Caco-2 (cell line): Measurements from ENCODE around the gene RYK. TPM values are rescaled to one million over a fixed set of nuclear protein-coding genes. Genes with fewer than 3 reads are reported as not detected.
A peak's percentile ranks its signal among the peaks of the same experiment; 100 is the strongest.

Experiments used
- BruUV-seq: library from RNA; stranded (reverse); fragments of 400-500 nt; replicated peaks from 2 replicates; lab custom pipeline; 2021; lab: Mats Ljungman, UMichigan
- CTCF ChIA-PET: fragments of 300-600 bp; sonication (Branson Sonifier 250); formaldehyde crosslinking; loops from one replicate; lab custom pipeline; 2022; ENCODE audit warnings: antibody characterized with exemption; lab: Charles Lee
- POLR2A ChIA-PET: fragments of 300-600 bp; sonication (Branson Sonifier 250); formaldehyde crosslinking; loops from one replicate; lab custom pipeline; 2022; ENCODE audit warnings: antibody characterized with exemption; lab: Charles Lee
- DNase-seq, 2 experiments: peaks; one replicate each; pipeline versions ENCODE4 v3.0.0 to v3.0.0-alpha.2; 2020 to 2022
- H3K27me3 ChIP-seq: replicated peaks from 2 replicates; pipeline ENCODE4 v1.6.0; 2011; ENCODE audit warnings: low read length; ENCODE audit not compliant: control insufficient read depth, insufficient read depth
- H3K36me3 ChIP-seq: 2 replicates; pipeline ENCODE4 v1.5.1; 2011; ENCODE audit warnings: low read length; ENCODE audit not compliant: control insufficient read depth, insufficient read depth
- H3K4me1 ChIP-seq: fragments of 250-450 bp; sonication (Bioruptor Pico); 2 replicates; pipeline ENCODE4 v1.5.1; 2020; ENCODE audit warnings: mild to moderate bottlenecking
- H3K4me3 ChIP-seq: 2 replicates; pipeline ENCODE4 v1.5.1; 2011; ENCODE audit warnings: low read depth, mild to moderate bottlenecking, control low read depth, low read length
- H3K9me3 ChIP-seq: fragments of 250-450 bp; sonication (Bioruptor Pico); 2 replicates; pipeline ENCODE4 v1.5.1; 2020; ENCODE audit warnings: mild to moderate bottlenecking, moderate library complexity
- H3K27ac Mint-ChIP-seq: one replicate; pipeline ENCODE4 v1.8.0; 2022; ENCODE audit warnings: mixed read lengths; ENCODE audit not compliant: unreplicated experiment
- H3K27me3 Mint-ChIP-seq: one replicate; pipeline ENCODE4 v1.8.0; 2022; ENCODE audit warnings: mixed read lengths; ENCODE audit not compliant: insufficient read depth, unreplicated experiment
- H3K36me3 Mint-ChIP-seq: one replicate; pipeline ENCODE4 v1.8.0; 2022; ENCODE audit warnings: mild to moderate bottlenecking, mixed read lengths; ENCODE audit not compliant: insufficient read depth, unreplicated experiment
- H3K4me1 Mint-ChIP-seq: one replicate; pipeline ENCODE4 v1.8.0; 2022; ENCODE audit warnings: low read depth, mixed read lengths; ENCODE audit not compliant: unreplicated experiment
- H3K4me3 Mint-ChIP-seq: one replicate; pipeline ENCODE4 v1.8.0; 2022; ENCODE audit warnings: mild to moderate bottlenecking, moderate library complexity, mixed read lengths; ENCODE audit not compliant: unreplicated experiment
- H3K9me3 Mint-ChIP-seq: one replicate; pipeline ENCODE4 v1.8.0; 2022; ENCODE audit warnings: mixed read lengths; ENCODE audit not compliant: unreplicated experiment
- CTCF ChIP-seq, 2 experiments: fragments of 200-600 bp in 1 of 2; IDR thresholded peaks; 1 replicate in 1 of 2; 2 replicates in 1 of 2; pipeline versions ENCODE4 v1.5.1 to v1.8.0; 2011 to 2022; ENCODE audit warnings: antibody characterized with exemption in 1 of 2, control low read depth in 1 of 2, inconsistent platforms in 1 of 2, low read depth in 1 of 2, low read length in 1 of 2, mild to moderate bottlenecking in 1 of 2, moderate library complexity in 1 of 2; ENCODE audit not compliant: insufficient read depth in 1 of 2, severe bottlenecking in 1 of 2, unreplicated experiment in 1 of 2
- intact Hi-C: fragments of 100-400 bp; cut with micrococcal nuclease; formaldehyde crosslinking; loops from one replicate; pipeline ENCODE4 v1.10.0; 2022; ENCODE audit not compliant: unreplicated experiment
- total RNA-seq: library from RNA; stranded (reverse); gene quantifications from 2 replicates; pipeline ENCODE4 v1.2.3, GENCODE V29; 2022

Gene RYK
- total RNA-seq, 1 experiment from 2014 or later, result 102 TPM

- no peaks in the 10 kb centered on the region for H3K27me3 Mint-ChIP-seq
- Histone ChIP-seq H3K4me3 (no peak overlapping the region), H3K36me3 (no peaks in the 10 kb centered on the region), H3K27me3 (no peaks in the 10 kb centered on the region), H3K9me3 (no peaks in the 10 kb centered on the region), H3K4me1 (peaks cover 14% of the 10 kb centered on the region)
- no peak for DNase-seq
- POLR2A ChIA-PET, result no interaction called here
- H3K9me3 Mint-ChIP-seq, result no peaks in the 10 kb centered on the region
- intact Hi-C loops, result no loop called here
- no peaks in the 10 kb centered on the region for H3K36me3 Mint-ChIP-seq
- BruUV-seq, result no TSS peak
- peak overlapping the region; percentile 36 for H3K27ac Mint-ChIP-seq
- no peak for TF ChIP-seq CTCF (IDR thresholded peaks at IDR 0.05; ENCODE audit: insufficient read depth in 1 of 2, low read depth in 1 of 2, low read length in 1 of 2, severe bottlenecking in 1 of 2, unreplicated experiment in 1 of 2)
- H3K4me1 Mint-ChIP-seq, result peaks cover 28% of the 10 kb centered on the region
- H3K4me3 Mint-ChIP-seq, result no peak overlapping the region
- CTCF ChIA-PET, result no interaction called here
Measured at GRCh38 chr3:134231131-134231530, 19.5 kb downstream of the RYK start.

- no peaks in the 10 kb centered on the region for H3K27me3 ChIP-seq
- Mint-ChIP-seq H3K9me3 (no peaks in the 10 kb centered on the region), H3K4me3 (no peak overlapping the region), H3K4me1 (peaks cover 20% of the 10 kb centered on the region), H3K36me3 (no peaks in the 10 kb centered on the region), H3K27me3 (no peaks in the 10 kb centered on the region), H3K27ac (no peak overlapping the region)
- intact Hi-C loops, result no loop called here
- H3K4me1 ChIP-seq, result peaks cover 6% of the 10 kb centered on the region; the same call in 1 of the 2 replicates
- BruUV-seq, result no TSS peak
- CTCF ChIA-PET, result no interaction called here
- no peak overlapping the region for H3K4me3 ChIP-seq
- TF ChIP-seq CTCF (IDR thresholded peaks at IDR 0.05; ENCODE audit: insufficient read depth in 1 of 2, low read depth in 1 of 2, low read length in 1 of 2, severe bottlenecking in 1 of 2, unreplicated experiment in 1 of 2), result no peak
- H3K36me3 ChIP-seq, result no peaks in the 10 kb centered on the region
- no peak for DNase-seq
- H3K9me3 ChIP-seq, result no peaks in the 10 kb centered on the region
- POLR2A ChIA-PET, result no interaction called here
Measured at GRCh38 chr3:134229038-134229437, 21.6 kb downstream of the RYK start.

DNA sequence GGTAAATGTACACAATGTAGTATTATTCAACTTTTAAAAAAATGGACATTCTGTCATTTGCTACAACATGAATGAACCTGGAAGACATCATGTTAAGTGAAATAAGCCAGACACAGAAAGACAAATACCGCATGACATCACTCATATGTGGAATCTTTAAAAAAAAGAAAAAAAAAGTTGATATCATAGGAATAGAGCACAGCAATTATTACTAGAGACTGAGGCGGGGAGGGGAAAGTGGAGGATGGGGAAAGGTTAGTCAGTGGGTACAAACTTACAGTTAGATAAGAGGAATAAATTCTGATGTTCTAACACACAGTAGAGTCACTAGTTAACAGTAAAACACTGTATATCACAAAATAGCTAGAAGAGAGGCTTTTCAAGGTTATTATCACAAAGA, 22.2 kb downstream of the RYK start:
- no peak for TF ChIP-seq CTCF (IDR thresholded peaks at IDR 0.05; ENCODE audit: insufficient read depth in 1 of 2, low read depth in 1 of 2, low read length in 1 of 2, severe bottlenecking in 1 of 2, unreplicated experiment in 1 of 2)
- Histone ChIP-seq H3K36me3 (no peaks in the 10 kb centered on the region), H3K4me3 (no peak overlapping the region), H3K4me1 (peaks cover 6% of the 10 kb centered on the region; the same call in 1 of the 2 replicates), H3K9me3 (no peaks in the 10 kb centered on the region), H3K27me3 (no peaks in the 10 kb centered on the region)
- Mint-ChIP-seq H3K27ac (no peak overlapping the region), H3K9me3 (no peaks in the 10 kb centered on the region), H3K27me3 (no peaks in the 10 kb centered on the region), H3K4me3 (no peak overlapping the region), H3K36me3 (no peaks in the 10 kb centered on the region), H3K4me1 (peaks cover 20% of the 10 kb centered on the region)
- BruUV-seq, result no TSS peak
- POLR2A ChIA-PET, result no interaction called here
- intact Hi-C loops, result no loop called here
- CTCF ChIA-PET, result no interaction called here
- DNase-seq, result no peak
